Measurements from ENCODE around the gene ELAVL1. TPM values are rescaled to one million over a fixed set of nuclear protein-coding genes. Genes with fewer than 3 reads are reported as not detected.

The ELAVL1 gene
- total and polyA plus RNA-seq, 7 donors = 22.3 to 57.9 (median 44.5) TPM

- 88 to 93% (median 91%) methylated on average over 11 of the region's 11 CpGs for WGBS, 3 donors
- ATAC-seq = no peak
- TF ChIP-seq CTCF (IDR thresholded peaks at IDR 0.05) = no peak
- Histone ChIP-seq H3K9me3 (no peaks in the 10 kb centered on the region), H3K27ac (no peak overlapping the region), H3K4me3 (no peak overlapping the region), H3K27me3 (ENCODE audit: insufficient read depth in 3 of 3, low read length in 2 of 3) (no peaks in the 10 kb centered on the region), H3K36me3 (ENCODE audit: insufficient read depth in 1 of 2, low read depth in 1 of 2) (peaks cover 9 to 83% of the 10 kb centered on the region in 2 donors), H3K4me1 (peaks cover 6% of the 10 kb centered on the region)
- intact Hi-C loops (cut with DNase I) = no loop called here
- peak in 1 of 2 donors; percentile 14 for DNase-seq
Measured at GRCh38 chr19:7969555-7969939, 35.9 kb downstream of the ELAVL1 start.

GRCh38 chr19:7968796-7969554, 36.5 kb downstream of the ELAVL1 start:
- H3K36me3 ChIP-seq (ENCODE audit: insufficient read depth in 1 of 2, low read depth in 1 of 2) = peaks cover 9 to 88% of the 10 kb centered on the region in 2 donors
- H3K9me3 ChIP-seq = no peaks in the 10 kb centered on the region
- intact Hi-C loops (cut with DNase I) = no loop called here
- TF ChIP-seq CTCF (IDR thresholded peaks at IDR 0.05) = no peak
- 86 to 89% (median 89%) methylated on average over 20 of the region's 20 CpGs for WGBS, 3 donors
- no peak for ATAC-seq
- no peak overlapping the region for H3K4me3 ChIP-seq
- peaks cover under 1% of the 10 kb centered on the region for H3K4me1 ChIP-seq
- H3K27ac ChIP-seq = no peak overlapping the region
- DNase-seq = peak in 1 of 2 donors; percentile 39
- no peaks in the 10 kb centered on the region for H3K27me3 ChIP-seq (ENCODE audit: insufficient read depth in 3 of 3, low read length in 2 of 3)

- no peaks in the 10 kb centered on the region for H3K27me3 ChIP-seq (ENCODE audit: insufficient read depth in 3 of 3, low read length in 2 of 3)
- WGBS, 3 donors = 86 to 92% (median 91%) methylated on average over 15 of the region's 15 CpGs
- ATAC-seq (no peak), DNase-seq (peak in 1 of 2 donors; percentile 41)
- no peaks in the 10 kb centered on the region for H3K9me3 ChIP-seq
- no peak for TF ChIP-seq CTCF (IDR thresholded peaks at IDR 0.05)
- no peaks in the 10 kb centered on the region for H3K4me1 ChIP-seq
- no peak overlapping the region for H3K27ac ChIP-seq
- intact Hi-C loops (cut with DNase I) = no loop called here
- H3K4me3 ChIP-seq = no peak overlapping the region
- peaks cover 9 to 93% of the 10 kb centered on the region in 2 donors for H3K36me3 ChIP-seq (ENCODE audit: insufficient read depth in 1 of 2, low read depth in 1 of 2)
Measured at GRCh38 chr19:7968008-7968795, 37.2 kb downstream of the ELAVL1 start.

- intact Hi-C loops (cut with DNase I) = no loop called here
- no peaks in the 10 kb centered on the region for H3K9me3 ChIP-seq
- ATAC-seq (peak in 1 of 4 donors; percentile 19), DNase-seq (no peak)
- peaks cover 9 to 94% of the 10 kb centered on the region in 2 donors for H3K36me3 ChIP-seq (ENCODE audit: insufficient read depth in 1 of 2, low read depth in 1 of 2)
- WGBS, 3 donors = 87 to 89% (median 89%) methylated on average over 12 of the region's 12 CpGs
- TF ChIP-seq CTCF (IDR thresholded peaks at IDR 0.05) = no peak
- H3K4me1 ChIP-seq = no peaks in the 10 kb centered on the region
- no peak overlapping the region for H3K27ac ChIP-seq
- H3K4me3 ChIP-seq = no peak overlapping the region
- H3K27me3 ChIP-seq (ENCODE audit: insufficient read depth in 3 of 3, low read length in 2 of 3) = no peaks in the 10 kb centered on the region
Measured at GRCh38 chr19:7965921-7966665, 39.3 kb downstream of the ELAVL1 start.
